ENCODE data around the gene UBASH3A.

GRCh38 chr21:42406201-42406621 lies 2.5 kb downstream of the UBASH3A start:
- no peak for TF ChIP-seq POLR2AphosphoS5 (IDR thresholded peaks at IDR 0.05)
- TF ChIP-seq, protein P1, sequence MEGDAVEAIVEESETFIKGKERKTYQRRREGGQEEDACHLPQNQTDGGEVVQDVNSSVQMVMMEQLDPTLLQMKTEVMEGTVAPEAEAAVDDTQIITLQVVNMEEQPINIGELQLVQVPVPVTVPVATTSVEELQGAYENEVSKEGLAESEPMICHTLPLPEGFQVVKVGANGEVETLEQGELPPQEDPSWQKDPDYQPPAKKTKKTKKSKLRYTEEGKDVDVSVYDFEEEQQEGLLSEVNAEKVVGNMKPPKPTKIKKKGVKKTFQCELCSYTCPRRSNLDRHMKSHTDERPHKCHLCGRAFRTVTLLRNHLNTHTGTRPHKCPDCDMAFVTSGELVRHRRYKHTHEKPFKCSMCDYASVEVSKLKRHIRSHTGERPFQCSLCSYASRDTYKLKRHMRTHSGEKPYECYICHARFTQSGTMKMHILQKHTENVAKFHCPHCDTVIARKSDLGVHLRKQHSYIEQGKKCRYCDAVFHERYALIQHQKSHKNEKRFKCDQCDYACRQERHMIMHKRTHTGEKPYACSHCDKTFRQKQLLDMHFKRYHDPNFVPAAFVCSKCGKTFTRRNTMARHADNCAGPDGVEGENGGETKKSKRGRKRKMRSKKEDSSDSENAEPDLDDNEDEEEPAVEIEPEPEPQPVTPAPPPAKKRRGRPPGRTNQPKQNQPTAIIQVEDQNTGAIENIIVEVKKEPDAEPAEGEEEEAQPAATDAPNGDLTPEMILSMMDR (IDR thresholded peaks at IDR 0.05): no peak
